GM21367 (cell line): ENCODE data around the gene NUP214.
"Not testable (repeated sequence)": the region's sequence is repeated elsewhere in the genome, so short reads cannot be mapped to it uniquely, and the experiment has no call there.

ENCODE experiments used
- ATAC-seq: cut with Tn5 transposase; IDR thresholded peaks from one replicate; pipeline ENCODE4 v1.9.1; 2021; ENCODE audit not compliant: unreplicated experiment

The NUP214 gene

GRCh38 chr9:131257266-131258025 is 132.1 kb downstream of the NUP214 start:
- no peak for ATAC-seq

GRCh38 chr9:131258186-131258585 is 132.8 kb downstream of the NUP214 start:
- no peak for ATAC-seq

- ATAC-seq = no peak
Observed at GRCh38 chr9:131258698-131259431, 133.5 kb downstream of the NUP214 start.

- ATAC-seq = no peak
Observed at GRCh38 chr9:131259432-131259898, 134.1 kb downstream of the NUP214 start.

- ATAC-seq = no peak
Observed at GRCh38 chr9:131259916-131260597, 134.7 kb downstream of the NUP214 start.

GRCh38 chr9:131260751-131261452 is 135.5 kb downstream of the NUP214 start:
- ATAC-seq = no peak

GRCh38 chr9:131262327-131263032 is 137.1 kb downstream of the NUP214 start:
- no peak for ATAC-seq

- not testable (repeated sequence) for ATAC-seq
Observed at GRCh38 chr9:131263033-131263343, 137.6 kb downstream of the NUP214 start.

- no peak for ATAC-seq
Observed at GRCh38 chr9:131263701-131264100, 138.3 kb downstream of the NUP214 start.

- no peak for ATAC-seq
Observed at GRCh38 chr9:131264231-131264630, 138.8 kb downstream of the NUP214 start.

GRCh38 chr9:131266266-131267229 is 141.2 kb downstream of the NUP214 start:
- ATAC-seq = no peak

- ATAC-seq = no peak
Observed at GRCh38 chr9:131270171-131271015, 145.0 kb downstream of the NUP214 start.

GRCh38 chr9:131271016-131271273 is 145.6 kb downstream of the NUP214 start:
- not testable (repeated sequence) for ATAC-seq

GRCh38 chr9:131271506-131271931 is 146.1 kb downstream of the NUP214 start:
- ATAC-seq = no peak

- no peak for ATAC-seq
Observed at GRCh38 chr9:131272212-131272611, 146.8 kb downstream of the NUP214 start.

- no peak for ATAC-seq
Observed at GRCh38 chr9:131273146-131273855, 147.9 kb downstream of the NUP214 start.

- ATAC-seq = no peak
Observed at GRCh38 chr9:131273856-131274673, 148.7 kb downstream of the NUP214 start.
